B cell (primary cell): ENCODE data around the gene NIPAL4.

Source experiments
- CTCF ChIP-seq: fragments of 200-600 bp; IDR thresholded peaks from one replicate; pipeline ENCODE4 v1.8.0; 2022; ENCODE audit warnings: antibody characterized with exemption, mild to moderate bottlenecking
- EZH2 ChIP-seq: IDR thresholded peaks from 2 replicates; pipeline ENCODE4 v1.6.1; 2012; ENCODE audit warnings: borderline replicate concordance, low read depth, mild to moderate bottlenecking, moderate library complexity, low read length; ENCODE audit not compliant: insufficient read depth, poor library complexity, severe bottlenecking

GRCh38 chr5:157443041-157443549 is 16.9 kb upstream of the NIPAL4 start:
- TF ChIP-seq CTCF (no peak), EZH2 (no peak)
